ENCODE measurements around the gene PDLIM1.

GRCh38 chr10:95221124-95221523 is 69.7 kb downstream of the PDLIM1 start:
- TF ChIP-seq CTCF (IDR thresholded peaks at IDR 0.05) (no peak), POLR2A (IDR thresholded peaks at IDR 0.05) (no peak)
